OCI-LY3 (cell line): ENCODE measurements around the gene ZP1.

ENCODE experiments used
- H2AFZ ChIP-seq: fragments of 200-600, 300-600 bp; shearing (Covaris generic); 2 replicates; pipeline ENCODE4 v1.6.0; 2014; ENCODE audit warnings: antibody characterized with exemption, low read depth, low read length
- H3K27ac ChIP-seq: fragments of 200-600, 300-600 bp; sonication (generic); 2 replicates; pipeline ENCODE4 v1.5.1; 2014; ENCODE audit warnings: mild to moderate bottlenecking, low read length, moderate library complexity, mixed read lengths
- H3K27me3 ChIP-seq: fragments of 200-600, 300-600 bp; sonication (generic); 2 replicates; pipeline ENCODE4 v1.6.1; 2014; ENCODE audit warnings: low read depth, low read length, mixed read lengths
- H3K36me3 ChIP-seq: fragments of 200-600, 300-600 bp; sonication (generic); replicated peaks from 2 replicates; pipeline ENCODE3; 2014; ENCODE audit warnings: low read depth, low read length, mixed read lengths
- H3K4me1 ChIP-seq: fragments of 300-600, 200-600 bp; sonication (generic); 2 replicates; pipeline ENCODE4 v1.6.1; 2014; ENCODE audit warnings: low read length, mixed read lengths
- H3K4me2 ChIP-seq: fragments of 200-600, 300-600 bp; sonication (generic); 2 replicates; pipeline ENCODE4 v1.6.1; 2014; ENCODE audit warnings: low read length, mixed read lengths
- H3K4me3 ChIP-seq: fragments of 300-600, 200-600 bp; sonication (generic); 2 replicates; pipeline ENCODE4 v1.5.1; 2014; ENCODE audit warnings: antibody characterized with exemption, mild to moderate bottlenecking, low read length, moderate library complexity
- H3K79me2 ChIP-seq: fragments of 300-600, 200-600 bp; shearing (Covaris generic); 2 replicates; pipeline ENCODE4 v1.6.1; 2014; ENCODE audit warnings: mild to moderate bottlenecking, low read length, mixed read lengths
- H3K9ac ChIP-seq: fragments of 300-600, 200-600 bp; shearing (Covaris generic); 2 replicates; pipeline ENCODE4 v1.6.0; 2014; ENCODE audit warnings: mild to moderate bottlenecking, low read length, moderate library complexity
- H3K9me3 ChIP-seq: fragments of 200-600, 300-600 bp; shearing (Covaris generic); 2 replicates; pipeline ENCODE4 v1.6.1; 2014; ENCODE audit warnings: low read length, mixed read lengths; ENCODE audit not compliant: insufficient read depth
- H4K20me1 ChIP-seq: fragments of 200-600, 300-600 bp; sonication (generic); 2 replicates; pipeline ENCODE4 v1.6.1; 2016; ENCODE audit warnings: low read length, mixed read lengths; ENCODE audit not compliant: insufficient read depth
- EZH2phosphoT487 ChIP-seq: fragments of 200-600 bp; shearing (Covaris generic); IDR thresholded peaks from 2 replicates; pipeline ENCODE4 v1.6.1; 2018; ENCODE audit warnings: antibody characterized with exemption, mixed run types, low read depth
- TF ChIP-seq, protein P1 (sequence below): fragments of 200-600, 300-600 bp; sonication (generic); IDR thresholded peaks from 2 replicates; pipeline ENCODE4 v1.5.1; 2014; ENCODE audit warnings: antibody characterized with exemption, low read length, low read depth

Gene ZP1

GRCh38 chr11:60870733-60871377 is 3.5 kb downstream of the ZP1 start:
- TF ChIP-seq, protein P1, sequence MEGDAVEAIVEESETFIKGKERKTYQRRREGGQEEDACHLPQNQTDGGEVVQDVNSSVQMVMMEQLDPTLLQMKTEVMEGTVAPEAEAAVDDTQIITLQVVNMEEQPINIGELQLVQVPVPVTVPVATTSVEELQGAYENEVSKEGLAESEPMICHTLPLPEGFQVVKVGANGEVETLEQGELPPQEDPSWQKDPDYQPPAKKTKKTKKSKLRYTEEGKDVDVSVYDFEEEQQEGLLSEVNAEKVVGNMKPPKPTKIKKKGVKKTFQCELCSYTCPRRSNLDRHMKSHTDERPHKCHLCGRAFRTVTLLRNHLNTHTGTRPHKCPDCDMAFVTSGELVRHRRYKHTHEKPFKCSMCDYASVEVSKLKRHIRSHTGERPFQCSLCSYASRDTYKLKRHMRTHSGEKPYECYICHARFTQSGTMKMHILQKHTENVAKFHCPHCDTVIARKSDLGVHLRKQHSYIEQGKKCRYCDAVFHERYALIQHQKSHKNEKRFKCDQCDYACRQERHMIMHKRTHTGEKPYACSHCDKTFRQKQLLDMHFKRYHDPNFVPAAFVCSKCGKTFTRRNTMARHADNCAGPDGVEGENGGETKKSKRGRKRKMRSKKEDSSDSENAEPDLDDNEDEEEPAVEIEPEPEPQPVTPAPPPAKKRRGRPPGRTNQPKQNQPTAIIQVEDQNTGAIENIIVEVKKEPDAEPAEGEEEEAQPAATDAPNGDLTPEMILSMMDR: no peak
- H3K36me3 ChIP-seq: peaks cover 3% of the 10 kb centered on the region
- H3K4me1 ChIP-seq: no peaks in the 10 kb centered on the region
- no peaks in the 10 kb centered on the region for H4K20me1 ChIP-seq
- H2AFZ ChIP-seq: no peak overlapping the region
- H3K4me2 ChIP-seq: no peak overlapping the region
- H3K27ac ChIP-seq: no peak overlapping the region
- H3K4me3 ChIP-seq: no peak overlapping the region
- H3K9ac ChIP-seq: no peak overlapping the region
- no peaks in the 10 kb centered on the region for H3K9me3 ChIP-seq
- no peaks in the 10 kb centered on the region for H3K79me2 ChIP-seq
- H3K27me3 ChIP-seq: no peaks in the 10 kb centered on the region

DNA sequence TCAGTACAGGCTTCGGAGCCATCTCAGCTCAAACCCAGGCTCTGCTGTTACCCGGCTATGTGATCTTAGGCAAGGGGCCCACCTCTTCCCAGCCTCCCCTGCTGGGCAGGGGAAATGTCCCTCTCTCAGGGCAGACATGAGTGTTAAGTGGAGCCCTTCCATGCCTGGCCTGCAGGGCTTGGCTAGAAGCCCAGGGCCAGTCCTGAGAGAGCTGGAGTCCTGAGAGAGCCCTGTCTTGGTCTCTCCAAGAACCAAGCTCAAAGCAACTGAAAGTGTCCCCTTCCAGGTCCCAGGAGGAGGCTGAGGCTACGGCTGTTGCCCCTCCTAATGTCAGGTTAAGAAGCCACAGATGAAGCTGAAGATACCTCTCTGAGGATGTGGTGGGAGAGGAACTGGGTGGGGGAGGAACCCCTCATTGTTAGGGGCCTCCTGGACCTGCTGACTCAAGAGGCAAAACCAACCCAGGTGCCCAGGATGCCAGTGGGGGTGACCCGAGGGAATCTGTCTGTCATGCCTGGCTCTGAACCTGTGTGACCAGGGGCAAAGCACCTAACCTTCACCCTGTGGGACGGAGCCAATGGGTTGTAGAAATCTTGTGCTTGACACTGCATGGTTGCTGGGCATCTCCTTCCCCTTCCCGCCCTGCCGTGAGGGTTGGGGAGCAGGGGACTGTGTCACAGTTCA is 4.2 kb downstream of the ZP1 start:
- Histone ChIP-seq H3K4me1 (no peaks in the 10 kb centered on the region), H3K9me3 (no peaks in the 10 kb centered on the region), H4K20me1 (no peaks in the 10 kb centered on the region), H3K36me3 (peaks cover 3% of the 10 kb centered on the region), H3K79me2 (no peaks in the 10 kb centered on the region), H3K27me3 (no peaks in the 10 kb centered on the region), H2AFZ (no peak overlapping the region), H3K4me3 (no peak overlapping the region), H3K4me2 (no peak overlapping the region), H3K27ac (no peak overlapping the region), H3K9ac (no peak overlapping the region)
- no peak for TF ChIP-seq EZH2phosphoT487
- TF ChIP-seq, protein P1: no peak

GRCh38 chr11:60872124-60872960 is 5.0 kb downstream of the ZP1 start:
- no peaks in the 10 kb centered on the region for H3K4me1 ChIP-seq
- no peaks in the 10 kb centered on the region for H4K20me1 ChIP-seq
- H3K9me3 ChIP-seq: no peaks in the 10 kb centered on the region
- H2AFZ ChIP-seq: no peak overlapping the region
- H3K27me3 ChIP-seq: no peaks in the 10 kb centered on the region
- no peak overlapping the region for H3K4me3 ChIP-seq
- H3K4me2 ChIP-seq: no peak overlapping the region
- no peaks in the 10 kb centered on the region for H3K79me2 ChIP-seq
- no peak overlapping the region for H3K9ac ChIP-seq
- TF ChIP-seq EZH2phosphoT487: no peak
- TF ChIP-seq, protein P1: no peak
- H3K36me3 ChIP-seq: peaks cover 3% of the 10 kb centered on the region
- no peak overlapping the region for H3K27ac ChIP-seq

GRCh38 chr11:60872961-60873524 is 5.7 kb downstream of the ZP1 start:
- Histone ChIP-seq H3K4me3 (no peak overlapping the region), H3K79me2 (no peaks in the 10 kb centered on the region), H2AFZ (no peak overlapping the region), H3K9ac (no peak overlapping the region), H3K4me2 (no peak overlapping the region), H3K36me3 (peaks cover 7% of the 10 kb centered on the region), H3K27ac (no peak overlapping the region), H3K27me3 (no peaks in the 10 kb centered on the region), H3K9me3 (no peaks in the 10 kb centered on the region), H3K4me1 (no peaks in the 10 kb centered on the region), H4K20me1 (no peaks in the 10 kb centered on the region)
- TF ChIP-seq, protein P1: no peak
- no peak for TF ChIP-seq EZH2phosphoT487
